WI38 (cell line): Measurements from ENCODE around the gene DUSP15.
"Not testable (repeated sequence)": the region's sequence is repeated elsewhere in the genome, so short reads cannot be mapped to it uniquely, and the experiment has no call there.

Experiments used
- H3K4me3 ChIP-seq: 2 replicates; pipeline ENCODE4 v1.5.1; 2011; ENCODE audit warnings: low read depth, mild to moderate bottlenecking, control low read depth, low read length
- CTCF ChIP-seq: IDR thresholded peaks from 2 replicates; pipeline ENCODE4 v1.5.1; 2012; ENCODE audit warnings: low read depth, mild to moderate bottlenecking, control low read depth, low read length

DUSP15 gene, protein sequence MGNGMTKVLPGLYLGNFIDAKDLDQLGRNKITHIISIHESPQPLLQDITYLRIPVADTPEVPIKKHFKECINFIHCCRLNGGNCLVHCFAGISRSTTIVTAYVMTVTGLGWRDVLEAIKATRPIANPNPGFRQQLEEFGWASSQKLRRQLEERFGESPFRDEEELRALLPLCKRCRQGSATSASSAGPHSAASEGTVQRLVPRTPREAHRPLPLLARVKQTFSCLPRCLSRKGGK

DNA sequence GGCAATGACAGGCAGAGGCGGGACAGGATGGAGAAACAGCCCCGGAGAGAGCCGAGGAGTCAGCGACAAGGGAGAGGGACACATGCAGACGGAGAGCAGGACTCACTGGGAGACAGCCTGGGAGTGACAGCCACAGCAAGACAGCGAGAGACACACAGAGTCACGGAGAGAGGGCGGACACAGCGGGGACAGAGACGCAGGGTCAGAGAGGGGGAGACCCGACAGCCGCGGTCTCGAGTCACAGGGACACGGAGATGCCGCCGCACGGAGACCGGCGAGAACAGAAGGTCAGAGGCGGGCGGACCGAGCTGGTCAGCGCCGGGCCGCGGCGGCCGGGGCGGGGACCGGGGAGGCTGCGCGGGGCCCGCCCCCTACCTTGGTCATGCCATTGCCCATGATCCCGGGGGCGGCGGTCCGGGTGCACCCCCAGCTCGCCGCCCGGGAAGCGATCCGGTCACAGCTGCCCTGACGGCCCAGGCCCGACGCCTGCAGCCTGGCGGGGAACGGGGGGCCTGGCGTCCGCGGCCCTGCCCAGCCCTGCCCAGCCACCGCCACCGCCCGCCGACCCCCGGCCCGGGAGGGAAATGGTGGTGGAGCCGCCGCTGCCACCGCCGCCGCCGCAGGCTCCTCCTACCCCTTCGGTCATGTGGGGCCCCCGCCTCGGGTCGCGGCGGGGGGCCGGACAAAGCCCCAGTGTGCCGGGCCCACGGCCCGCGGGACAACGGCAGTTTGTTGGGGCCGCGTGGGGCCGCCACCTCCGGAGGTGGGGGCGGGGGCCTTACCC lies at the start of gene DUSP15, which contains the start of gene TTLL9:
TSS of gene DUSP15 (minus strand) at position 586 of the 784 bp plus-strand sequence. CDS start at position 396, 190 bp downstream.
TSS of gene TTLL9 (plus strand) at position 693 of the 784 bp plus-strand sequence. CDS start 493 bp downstream, outside the sequence.
- H3K4me3 ChIP-seq: peak within 1 kb of the TSS; percentile 29
- no peak for TF ChIP-seq CTCF

- TF ChIP-seq CTCF: no peak
- H3K4me3 ChIP-seq: no peak overlapping the region
Observed at GRCh38 chr20:31919410-31920155, 49.3 kb upstream of the DUSP15 start.

DNA sequence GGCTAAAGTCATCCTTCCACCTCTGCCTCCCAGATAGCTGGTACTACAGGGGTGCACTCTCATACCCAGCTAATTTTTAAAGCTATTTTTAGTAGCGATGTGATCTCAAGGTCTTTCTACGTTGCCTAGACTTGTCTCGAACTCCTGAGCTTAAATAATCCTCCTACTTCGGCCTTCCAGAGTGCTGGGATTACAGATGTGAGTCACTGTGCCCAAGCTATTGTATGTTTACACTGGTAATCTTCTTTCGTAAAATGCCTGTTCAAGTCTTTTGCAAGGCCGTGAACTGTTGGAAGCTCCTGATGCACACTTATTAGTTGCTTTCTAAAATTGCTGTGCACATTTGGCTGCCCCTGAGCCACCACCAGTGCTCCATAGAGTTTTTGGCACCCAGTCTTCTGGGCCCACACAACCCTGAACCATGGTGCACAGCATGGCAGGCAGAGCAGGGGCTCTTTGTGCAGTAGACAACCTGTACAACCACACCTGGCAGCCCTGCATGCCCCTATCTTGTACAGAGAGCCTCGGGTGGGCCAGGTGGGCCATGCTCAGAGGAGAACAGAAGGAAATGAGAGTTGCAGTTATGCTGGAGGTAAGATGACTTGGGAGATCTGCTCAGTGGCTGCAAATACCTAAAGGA lies 48.3 kb upstream of the DUSP15 start:
- H3K4me3 ChIP-seq: no peak overlapping the region
- TF ChIP-seq CTCF: no peak

DNA sequence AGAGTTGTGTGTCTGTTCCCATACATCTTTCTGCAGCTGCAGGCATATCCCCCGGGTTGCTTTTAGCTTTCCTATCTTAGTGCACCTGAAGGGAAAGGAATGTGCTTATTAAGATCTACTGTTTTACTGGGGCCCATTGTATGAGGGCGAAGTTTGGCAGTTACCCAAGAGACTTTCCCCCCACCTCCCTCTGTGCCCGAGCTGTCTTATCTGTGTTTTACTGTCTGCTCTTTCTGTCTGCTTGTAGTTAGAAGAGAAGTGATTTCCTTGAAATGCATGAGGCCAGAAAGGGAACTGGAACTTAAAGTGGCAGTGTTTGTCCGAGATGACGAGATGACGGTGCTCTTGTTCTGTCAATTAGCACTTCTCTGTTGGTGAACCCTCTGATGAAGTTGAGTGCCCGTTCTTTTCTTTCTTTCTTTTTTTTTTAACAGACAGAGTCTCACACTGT lies 47.7 kb upstream of the DUSP15 start:
- not testable (repeated sequence) for H3K4me3 ChIP-seq

DNA sequence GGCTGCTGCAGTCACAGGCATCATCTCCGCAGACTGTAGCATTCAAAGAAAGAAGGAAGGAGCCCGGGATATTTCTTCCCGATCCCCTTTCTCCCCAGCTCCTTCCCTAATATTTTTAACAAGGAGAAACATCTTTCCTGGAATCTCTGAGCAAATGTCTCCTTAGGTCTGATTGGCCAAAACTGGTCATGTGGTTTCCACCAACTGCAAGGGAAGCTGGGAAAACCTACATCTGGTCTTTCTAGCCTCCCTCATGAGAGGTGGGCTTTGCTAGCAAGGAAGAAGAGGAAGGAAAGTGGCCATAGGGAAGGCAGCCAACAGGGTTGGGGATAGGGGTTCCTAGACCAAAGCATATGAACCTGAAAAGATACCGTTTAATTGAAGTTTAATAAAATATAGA lies 46.4 kb upstream of the DUSP15 start:
- no peak for TF ChIP-seq CTCF
- no peak overlapping the region for H3K4me3 ChIP-seq

GRCh38 chr20:31915491-31916280 lies 45.4 kb upstream of the DUSP15 start:
- no peak for TF ChIP-seq CTCF
- no peak overlapping the region for H3K4me3 ChIP-seq

GRCh38 chr20:31914170-31914569 lies 43.8 kb upstream of the DUSP15 start:
- no peak overlapping the region for H3K4me3 ChIP-seq
- no peak for TF ChIP-seq CTCF
